Dedifferentiated amniotic fluid mesenchymal stem cell (primary cell): ENCODE data around the gene CSDE1.
A peak's percentile ranks its signal among the peaks of the same experiment; 100 is the strongest.
"Not testable (repeated sequence)": the region's sequence is repeated elsewhere in the genome, so short reads cannot be mapped to it uniquely, and the experiment has no call there.

Experiments
- DNase-seq: peaks from one replicate; pipeline ENCODE4 v3.0.0-alpha.2; 2016; ENCODE audit errors: extremely low spot score

The CSDE1 gene

GRCh38 chr1:114757455-114758255, at the start of gene CSDE1:
CSDE1 (minus strand) TSS chr1:114757984; CDS start chr1:114739890, 18,094 bp downstream.
- peak; percentile 99 for DNase-seq

- not testable (repeated sequence) for DNase-seq
Observed at GRCh38 chr1:114804449-114804848, 46.7 kb upstream of the CSDE1 start.

GRCh38 chr1:114803001-114803400, 45.2 kb upstream of the CSDE1 start:
- no peak for DNase-seq

GRCh38 chr1:114794038-114794437, 36.3 kb upstream of the CSDE1 start:
- DNase-seq: no peak

- not testable (repeated sequence) for DNase-seq
Observed at GRCh38 chr1:114790581-114790980, 32.8 kb upstream of the CSDE1 start.

- not testable (repeated sequence) for DNase-seq
Observed at GRCh38 chr1:114786440-114786839, 28.7 kb upstream of the CSDE1 start.

- no peak for DNase-seq
Observed at GRCh38 chr1:114782476-114782875, 24.7 kb upstream of the CSDE1 start.

GRCh38 chr1:114780344-114781226, 22.8 kb upstream of the CSDE1 start, which contains the start of gene SIKE1:
SIKE1 (minus strand) TSS chr1:114780685; CDS start chr1:114780607, 78 bp downstream.
- DNase-seq: peak; percentile 94

GRCh38 chr1:114779722-114780121, 21.9 kb upstream of the CSDE1 start:
- DNase-seq: no peak

GRCh38 chr1:114776726-114777125, 18.9 kb upstream of the CSDE1 start:
- not testable (repeated sequence) for DNase-seq

- no peak for DNase-seq
Observed at GRCh38 chr1:114771992-114772391, 14.2 kb upstream of the CSDE1 start.

- no peak for DNase-seq
Observed at GRCh38 chr1:114770989-114771388, 13.2 kb upstream of the CSDE1 start.

GRCh38 chr1:114764689-114765088, 6.9 kb upstream of the CSDE1 start:
- no peak for DNase-seq

GRCh38 chr1:114758256-114758832, 560 bp upstream of the CSDE1 start:
- DNase-seq: no peak

- DNase-seq: peak; percentile 34
Observed at GRCh38 chr1:114756949-114757454, 782 bp downstream of the CSDE1 start.

- no peak for DNase-seq
Observed at GRCh38 chr1:114756009-114756892, 1.5 kb downstream of the CSDE1 start.

GRCh38 chr1:114755006-114755931, 2.5 kb downstream of the CSDE1 start:
- no peak for DNase-seq

GRCh38 chr1:114753702-114754101, 4.1 kb downstream of the CSDE1 start:
- DNase-seq: not testable (repeated sequence)

- no peak for DNase-seq
Observed at GRCh38 chr1:114753143-114753542, 4.6 kb downstream of the CSDE1 start.

GRCh38 chr1:114750780-114751179, 7.0 kb downstream of the CSDE1 start:
- no peak for DNase-seq
